Kidney (tissue), 14 donors: ENCODE data around the gene SAFB. TPM values are rescaled to one million over a fixed set of nuclear protein-coding genes. Genes with fewer than 3 reads are reported as not detected.

Source experiments
- DNase-seq, 5 donors: peaks; one replicate each; pipeline ENCODE4 v3.0.0-alpha.2; 2013 to 2020
- FAIRE-seq: peaks from 2 replicates; lab custom pipeline; 2012; peaks lifted over from hg19 to GRCh38; lab: Jason Lieb, UNC
- H3K27ac ChIP-seq, 2 donors: one replicate each; pipeline ENCODE4 v1.7.0; 2013; ENCODE audit warnings: low read depth in 2 of 2, low read length in 2 of 2, inconsistent platforms in 1 of 2
- H3K27me3 ChIP-seq: one replicate; pipeline ENCODE4 v1.7.1; 2013; ENCODE audit warnings: low read length, inconsistent platforms; ENCODE audit not compliant: control insufficient read depth, insufficient read depth
- H3K36me3 ChIP-seq, 3 donors: one replicate each; pipeline versions ENCODE4 v1.7.0 to v1.7.1; 2013; ENCODE audit warnings: low read length in 3 of 3, control low read depth in 1 of 3, inconsistent platforms in 1 of 3; ENCODE audit not compliant: insufficient read depth in 3 of 3, control insufficient read depth in 2 of 3
- H3K4me1 ChIP-seq, 3 donors: one replicate each; pipeline versions ENCODE4 v1.7.0 to v1.7.1; 2013; ENCODE audit warnings: low read length in 3 of 3, inconsistent platforms in 1 of 3, low read depth in 1 of 3; ENCODE audit not compliant: control insufficient read depth in 2 of 3, insufficient read depth in 2 of 3
- H3K4me3 ChIP-seq, 3 donors: one replicate each; pipeline versions ENCODE4 v1.7.0 to v1.8.1; 2013; ENCODE audit warnings: low read length in 3 of 3, control low read depth in 1 of 3, inconsistent platforms in 1 of 3
- H3K9ac ChIP-seq, 3 donors: one replicate each; pipeline versions ENCODE4 v1.7.0 to v1.7.1; 2013; ENCODE audit warnings: low read length in 3 of 3, control low read depth in 1 of 3, inconsistent platforms in 1 of 3
- H3K9me3 ChIP-seq, 3 donors: one replicate each; pipeline versions ENCODE4 v1.7.0 to v1.7.1; 2013; ENCODE audit warnings: low read length in 3 of 3, control low read depth in 1 of 3, inconsistent platforms in 1 of 3; ENCODE audit not compliant: control insufficient read depth in 2 of 3, insufficient read depth in 1 of 3
- CTCF ChIP-seq: IDR thresholded peaks from 3 replicates; pipeline ENCODE4 v1.5.1; 2012; ENCODE audit warnings: mild to moderate bottlenecking, moderate library complexity, borderline replicate concordance; ENCODE audit not compliant: insufficient read depth; ENCODE audit errors: extremely low read depth
- intact Hi-C: fragments of 100-400 bp; cut with DNase I; formaldehyde crosslinking; loops from one replicate; pipeline ENCODE4 v1.11.1; 2022
- polyA plus RNA-seq: library from polyadenylated mRNA; stranded (reverse); fragments of 350-450 nt; fragmentation: Illumina TruSeq; extraction: RNeasy Lipid Tissue Mini Kit (QIAGEN cat#74804); gene quantifications from one replicate; pipeline ENCODE4 v1.2.3, GENCODE V29; 2014; ENCODE audit warnings: low read depth, low replicate concordance; ENCODE audit not compliant: insufficient read depth
- total RNA-seq: library from RNA; stranded (reverse); fragmentation: NEBNext Ultra II Directional; extraction: Animal tissue kit (Norgen Biotek cat#: 25700); gene quantifications from one replicate; pipeline ENCODE4 v1.2.1, GENCODE V29; 2021
- donor health status: control.
- donor health status: control.
- donor health status: control.
- donor health status: control.
- donor health status: control.
- donor health status: DM: yes; HTN: yes; CAD: no.
- donor health status: Normal renal cell carcinoma (clear cell type).

SAFB gene
- total and polyA plus RNA-seq, 2 donors from 2014 or later: 35.0 to 88.6 TPM

GRCh38 chr19:5711713-5712161 is 88.9 kb downstream of the SAFB start:
- no peaks in the 10 kb centered on the region for H3K4me1 ChIP-seq
- H3K9me3 ChIP-seq: no peaks in the 10 kb centered on the region
- no peak for FAIRE-seq
- no peak for DNase-seq
- H3K27ac ChIP-seq: no peak overlapping the region
- TF ChIP-seq CTCF: no peak
- intact Hi-C loops: no loop called here
- H3K36me3 ChIP-seq: peaks cover 0 to 31% (median 7%) of the 10 kb centered on the region in 3 donors
- no peak overlapping the region for H3K4me3 ChIP-seq
- no peaks in the 10 kb centered on the region for H3K27me3 ChIP-seq
- no peak overlapping the region for H3K9ac ChIP-seq

GRCh38 chr19:5713228-5713627 is 90.3 kb downstream of the SAFB start:
- no peak for TF ChIP-seq CTCF
- DNase-seq (no peak), FAIRE-seq (no peak)
- Histone ChIP-seq H3K36me3 (peaks cover 0 to 31% (median 11%) of the 10 kb centered on the region in 3 donors), H3K9me3 (no peaks in the 10 kb centered on the region), H3K27me3 (no peaks in the 10 kb centered on the region), H3K4me3 (no peak overlapping the region), H3K27ac (no peak overlapping the region), H3K4me1 (peaks cover 0 to 3% (median 0%) of the 10 kb centered on the region in 3 donors), H3K9ac (no peak overlapping the region)
- intact Hi-C loops: no loop called here

GRCh38 chr19:5714816-5715215 is 91.9 kb downstream of the SAFB start:
- H3K9me3 ChIP-seq: no peaks in the 10 kb centered on the region
- H3K4me3 ChIP-seq: no peak overlapping the region
- H3K27ac ChIP-seq: no peak overlapping the region
- H3K9ac ChIP-seq: no peak overlapping the region
- TF ChIP-seq CTCF: no peak
- peaks cover 0 to 14% (median 4%) of the 10 kb centered on the region in 3 donors for H3K4me1 ChIP-seq
- FAIRE-seq (no peak), DNase-seq (no peak)
- H3K27me3 ChIP-seq: no peaks in the 10 kb centered on the region
- peaks cover 0 to 31% (median 11%) of the 10 kb centered on the region in 3 donors for H3K36me3 ChIP-seq
- intact Hi-C loops: no loop called here
